Progenitor cell of endocrine pancreas (in vitro differentiated cells): ENCODE measurements around the gene DLGAP1. TPM values are rescaled to one million over a fixed set of nuclear protein-coding genes. Genes with fewer than 3 reads are reported as not detected.

Experiments used
- DNase-seq: peaks from one replicate; pipeline ENCODE4 v3.0.0; 2021; ENCODE audit warnings: low spot score; ENCODE audit not compliant: unreplicated experiment
- H3K27ac Mint-ChIP-seq: 2 replicates; pipeline ENCODE4 v1.8.0; 2021; ENCODE audit warnings: mild to moderate bottlenecking, moderate library complexity, mixed read lengths
- H3K27me3 Mint-ChIP-seq: 2 replicates; pipeline ENCODE4 v1.8.0; 2021; ENCODE audit warnings: mixed read lengths
- H3K36me3 Mint-ChIP-seq: 2 replicates; pipeline ENCODE4 v1.8.0; 2022; ENCODE audit warnings: mixed read lengths; ENCODE audit not compliant: insufficient read depth
- H3K4me1 Mint-ChIP-seq: 2 replicates; pipeline ENCODE4 v1.8.0; 2021; ENCODE audit warnings: low read depth, mixed read lengths
- H3K4me3 Mint-ChIP-seq: 2 replicates; pipeline ENCODE4 v1.8.0; 2021; ENCODE audit warnings: low read depth, mild to moderate bottlenecking, moderate library complexity, mixed read lengths
- H3K9me3 Mint-ChIP-seq: 2 replicates; pipeline ENCODE4 v1.8.0; 2021; ENCODE audit warnings: low read depth, mixed read lengths
- total RNA-seq: library from RNA; stranded (reverse); gene quantifications from 2 replicates; pipeline ENCODE4 v1.2.1, GENCODE V29; 2021
- TF ChIP-seq, protein P1 (sequence below): fragments of 200-600 bp; sonication (generic); IDR thresholded peaks from one replicate; pipeline ENCODE4 v1.5.0; 2021; ENCODE audit warnings: antibody characterized with exemption, mild to moderate bottlenecking; ENCODE audit not compliant: unreplicated experiment

DLGAP1 gene
- total RNA-seq, 1 donor from 2014 or later = 16.7 TPM

DNA sequence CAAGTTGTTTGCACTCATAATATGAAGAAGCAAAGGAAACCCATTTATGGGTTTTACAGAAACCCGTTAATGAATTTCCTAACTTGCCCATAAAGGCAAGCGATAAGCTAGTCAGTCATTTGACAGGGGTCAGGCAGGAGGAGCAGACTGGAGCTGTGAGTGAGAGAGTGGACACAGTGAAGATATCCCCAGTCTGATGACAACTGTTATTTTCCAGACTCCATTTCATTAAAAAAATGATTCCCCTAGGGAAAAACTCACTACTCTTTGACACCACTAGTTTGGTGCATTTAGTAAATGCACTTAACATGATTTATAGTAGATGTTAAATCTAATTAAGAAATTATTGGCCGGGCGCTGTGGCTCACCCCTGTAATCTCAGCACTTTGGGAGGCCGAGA lies 924.3 kb downstream of the DLGAP1 start:
- no peak overlapping the region for H3K4me3 Mint-ChIP-seq
- no peaks in the 10 kb centered on the region for H3K27me3 Mint-ChIP-seq
- no peaks in the 10 kb centered on the region for H3K9me3 Mint-ChIP-seq
- peaks cover 1% of the 10 kb centered on the region for H3K36me3 Mint-ChIP-seq
- H3K4me1 Mint-ChIP-seq = peaks cover 20% of the 10 kb centered on the region
- TF ChIP-seq, protein P1, sequence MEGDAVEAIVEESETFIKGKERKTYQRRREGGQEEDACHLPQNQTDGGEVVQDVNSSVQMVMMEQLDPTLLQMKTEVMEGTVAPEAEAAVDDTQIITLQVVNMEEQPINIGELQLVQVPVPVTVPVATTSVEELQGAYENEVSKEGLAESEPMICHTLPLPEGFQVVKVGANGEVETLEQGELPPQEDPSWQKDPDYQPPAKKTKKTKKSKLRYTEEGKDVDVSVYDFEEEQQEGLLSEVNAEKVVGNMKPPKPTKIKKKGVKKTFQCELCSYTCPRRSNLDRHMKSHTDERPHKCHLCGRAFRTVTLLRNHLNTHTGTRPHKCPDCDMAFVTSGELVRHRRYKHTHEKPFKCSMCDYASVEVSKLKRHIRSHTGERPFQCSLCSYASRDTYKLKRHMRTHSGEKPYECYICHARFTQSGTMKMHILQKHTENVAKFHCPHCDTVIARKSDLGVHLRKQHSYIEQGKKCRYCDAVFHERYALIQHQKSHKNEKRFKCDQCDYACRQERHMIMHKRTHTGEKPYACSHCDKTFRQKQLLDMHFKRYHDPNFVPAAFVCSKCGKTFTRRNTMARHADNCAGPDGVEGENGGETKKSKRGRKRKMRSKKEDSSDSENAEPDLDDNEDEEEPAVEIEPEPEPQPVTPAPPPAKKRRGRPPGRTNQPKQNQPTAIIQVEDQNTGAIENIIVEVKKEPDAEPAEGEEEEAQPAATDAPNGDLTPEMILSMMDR = no peak
- DNase-seq = no peak
- H3K27ac Mint-ChIP-seq = peak overlapping the region; percentile 45

DNA sequence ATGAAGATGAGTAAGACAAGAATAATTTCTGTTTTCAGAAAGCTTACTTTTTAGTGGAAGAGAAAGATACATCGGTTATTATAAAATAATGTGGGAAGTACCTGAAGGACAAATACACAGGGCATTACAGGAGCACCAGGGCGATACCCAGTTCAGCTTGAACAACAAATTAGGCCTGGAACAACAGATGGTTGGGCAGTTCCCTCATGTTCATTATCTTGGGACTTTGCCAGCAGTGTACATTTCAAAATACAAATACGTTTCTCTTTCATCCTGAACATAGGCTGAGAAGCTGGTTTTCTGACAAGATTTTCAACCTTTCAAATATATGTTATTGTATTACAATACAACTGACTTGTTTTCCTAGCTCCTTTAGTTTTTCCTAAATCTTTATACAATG lies 925.5 kb downstream of the DLGAP1 start:
- no peak for DNase-seq
- Mint-ChIP-seq H3K9me3 (no peaks in the 10 kb centered on the region), H3K36me3 (peaks cover 1% of the 10 kb centered on the region), H3K4me3 (no peak overlapping the region), H3K4me1 (peaks cover 20% of the 10 kb centered on the region), H3K27ac (no peak overlapping the region), H3K27me3 (no peaks in the 10 kb centered on the region)
- TF ChIP-seq, protein P1 = no peak

DNA sequence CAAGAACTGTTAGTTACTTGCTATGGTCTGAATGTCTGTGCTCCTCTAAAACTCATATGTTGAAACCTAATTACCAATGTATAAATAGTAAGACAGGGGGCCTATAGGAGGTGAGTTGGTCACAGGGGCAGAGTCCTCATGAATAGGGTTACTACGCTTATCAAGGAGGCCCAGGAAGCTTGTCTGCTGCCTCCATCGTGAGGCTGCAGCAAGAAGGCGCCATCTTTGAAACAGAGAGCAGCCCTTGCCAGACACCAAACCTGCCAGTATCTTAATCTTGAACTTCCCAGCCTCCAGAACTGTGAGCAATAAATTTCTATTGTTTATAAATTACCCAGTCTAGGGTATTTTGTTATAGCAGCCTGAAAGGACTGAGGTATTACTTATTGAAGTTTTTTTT lies 926.0 kb downstream of the DLGAP1 start:
- Mint-ChIP-seq H3K27ac (no peak overlapping the region), H3K36me3 (peaks cover 1% of the 10 kb centered on the region), H3K27me3 (no peaks in the 10 kb centered on the region), H3K4me3 (no peak overlapping the region), H3K4me1 (peaks cover 20% of the 10 kb centered on the region), H3K9me3 (no peaks in the 10 kb centered on the region)
- DNase-seq = no peak
- TF ChIP-seq, protein P1 = no peak

DNA sequence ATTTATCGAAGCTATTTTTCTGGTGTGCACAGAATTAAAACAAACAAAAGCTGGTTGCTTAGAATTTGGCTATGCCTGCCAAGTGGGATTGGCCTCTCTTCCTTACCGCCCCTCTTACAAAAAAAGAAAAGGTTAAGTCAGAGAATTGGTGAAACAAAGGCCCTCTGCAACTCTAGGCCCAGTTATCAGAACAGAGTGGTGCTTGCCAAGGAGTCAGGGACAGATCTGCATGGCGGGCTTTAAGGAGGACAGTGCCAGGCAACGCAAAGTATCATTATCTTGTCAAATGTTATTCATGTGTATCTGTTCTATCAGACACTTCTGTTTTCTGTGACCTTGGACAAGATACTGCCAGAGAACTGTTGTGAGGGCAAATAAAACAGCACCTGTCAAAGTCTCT lies 926.9 kb downstream of the DLGAP1 start:
- Mint-ChIP-seq H3K4me1 (peaks cover 20% of the 10 kb centered on the region), H3K4me3 (no peak overlapping the region), H3K9me3 (no peaks in the 10 kb centered on the region), H3K27me3 (no peaks in the 10 kb centered on the region), H3K36me3 (peaks cover 1% of the 10 kb centered on the region), H3K27ac (no peak overlapping the region)
- no peak for DNase-seq
- TF ChIP-seq, protein P1 = no peak

DNA sequence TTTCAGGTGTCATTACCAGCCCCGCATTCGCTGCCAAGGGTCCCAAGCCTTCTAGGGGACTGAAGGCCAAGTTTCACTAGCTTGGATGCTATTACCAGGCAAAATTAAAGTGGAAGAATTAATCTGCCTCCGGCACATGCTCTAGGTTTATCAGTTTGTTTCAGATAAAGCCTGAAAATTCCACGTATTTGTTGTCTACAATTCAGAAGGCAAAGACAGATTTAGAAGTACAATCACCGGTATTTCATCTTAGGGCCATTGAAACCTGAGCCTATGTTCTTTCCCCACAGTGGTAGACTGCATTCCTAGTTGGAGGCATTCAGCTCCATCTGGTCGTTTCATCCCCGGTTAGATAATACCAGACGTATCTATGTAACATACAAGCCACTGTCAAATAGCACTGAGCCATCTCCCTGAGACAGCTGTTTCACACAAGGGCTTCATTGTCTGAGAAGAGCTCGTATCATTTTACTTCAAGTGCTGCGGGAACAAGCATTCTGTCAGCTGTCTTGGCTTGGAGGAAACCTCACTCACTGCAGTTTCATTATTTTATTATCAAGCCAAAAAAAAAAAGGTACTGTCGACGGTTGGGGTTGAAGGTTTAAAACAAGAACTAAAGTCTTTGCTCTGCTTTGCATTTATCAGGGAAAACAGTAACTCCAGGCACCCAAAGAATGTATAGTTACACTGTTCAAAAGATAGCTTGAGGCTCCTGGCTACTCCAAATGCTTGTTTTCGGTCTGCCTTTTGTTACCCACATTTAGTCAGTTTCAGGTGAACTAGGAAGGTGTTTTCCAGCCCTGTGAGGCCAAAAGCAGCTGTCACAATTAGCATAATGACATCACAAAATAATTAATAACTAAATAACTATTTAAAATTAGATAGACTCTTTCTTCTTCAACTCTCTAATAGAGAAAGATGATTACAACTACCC lies 928.4 kb downstream of the DLGAP1 start:
- Mint-ChIP-seq H3K36me3 (peaks cover 3% of the 10 kb centered on the region), H3K27ac (peak overlapping the region; percentile 69), H3K4me1 (peaks cover 20% of the 10 kb centered on the region), H3K4me3 (no peak overlapping the region), H3K9me3 (no peaks in the 10 kb centered on the region), H3K27me3 (no peaks in the 10 kb centered on the region)
- TF ChIP-seq, protein P1 = no peak
- DNase-seq = no peak
